Pancreas (tissue), 10 donors: Measurements from ENCODE around the gene SLC5A10. TPM values are rescaled to one million over a fixed set of nuclear protein-coding genes. Genes with fewer than 3 reads are reported as not detected.
A peak's percentile ranks its signal among the peaks of the same experiment; 100 is the strongest.

Experiments
- ATAC-seq, 4 donors: fragments of 200-7000 bp; cut with Tn5 transposase; one replicate each; pipeline versions ENCODE4 v1.8.0 to v1.9.1; 2020; ENCODE audit warnings: mild to moderate bottlenecking in 4 of 4, moderate library complexity in 4 of 4
- DNase-seq, 6 donors: peaks; one replicate each; pipeline ENCODE4 v3.0.0-alpha.2; 2020
- FAIRE-seq: peaks from 2 replicates; lab custom pipeline; 2012; peaks lifted over from hg19 to GRCh38; lab: Jason Lieb, UNC
- H3K27ac ChIP-seq, 4 donors: fragments of 200-600 bp; sonication (generic); 1 replicate in 3 of 4; 2 replicates in 1 of 4; pipeline versions ENCODE4 v1.5.0 to v1.8.0; 2020
- H3K27me3 ChIP-seq, 4 donors: fragments of 200-600 bp; one replicate each; pipeline ENCODE4 v1.8.0; 2021
- H3K36me3 ChIP-seq, 3 donors: fragments of 200-600 bp; sonication (generic) in 1 of 3; one replicate each; pipeline versions ENCODE4 v1.5.0 to v1.8.0; 2020 to 2021
- H3K4me1 ChIP-seq, 3 donors: fragments of 200-600 bp; one replicate each; pipeline ENCODE4 v1.8.0; 2021
- H3K4me3 ChIP-seq, 4 donors: fragments of 200-600 bp; sonication (generic) in 2 of 4; one replicate each; pipeline versions ENCODE4 v1.5.0 to v1.8.0; 2020 to 2021
- H3K9me3 ChIP-seq, 4 donors: fragments of 200-600 bp; one replicate each; pipeline ENCODE4 v1.8.0; 2021
- WGBS, 2 donors: extraction: QIAGEN DNeasy Blood & Tissue Kit; methylation state at CpG; one replicate each; pipeline ENCODE4 v1.1.7; 2013; 5-methylcytosine and 5-hydroxymethylcytosine counted together
- intact Hi-C, 3 donors: fragments of 100-400 bp; cut with DNase I; formaldehyde crosslinking; loops; one replicate each; pipeline versions ENCODE4 v1.11.1 to v1.14.2; 2022
- polyA plus RNA-seq, 2 donors: library from polyadenylated mRNA; stranded (reverse); fragments of 200-250 nt; gene quantifications; one replicate each; pipeline ENCODE4 v1.2.3, GENCODE V29; 2013
- total RNA-seq, 6 donors: library from RNA; stranded (reverse); fragmentation: NEBNext Ultra II Directional in 4 of 6; extraction: Animal tissue kit (Norgen Biotek cat#: 25700) in 4 of 6; gene quantifications; one replicate each; pipeline versions ENCODE4 v1.2.1 to v1.2.4, GENCODE V29; 2021 to 2023
- TF ChIP-seq, protein P1 (sequence below), 4 donors: fragments of 200-600 bp; sonication (generic) in 3 of 4; IDR thresholded peaks; one replicate each; pipeline versions ENCODE4 v1.5.0 to v1.8.0; 2021; ENCODE audit warnings: antibody characterized with exemption in 4 of 4
- donor health status: healthy with polysubstance abuse.
- donor health status: DM: no; HTN: no; CAD: no; lungs with moderate emphysema.
- donor health status: DM: no; HTN: no; CAD: no.
- donor health status: control.
- donor health status: control.
- donor health status: Bipolar disorder and iron deficiency.
- donor health status: DM: yes; HTN: yes; CAD: no.
- donor health status: DM: no; HTN: no; CAD: no.
- donor health status: DM: no; HTN: no; CAD: no.
- donor health status: DM: yes; HTN: yes; CAD: no.

The SLC5A10 gene
- total RNA-seq (not detected), polyA plus RNA-seq (under 1 TPM in 1 of 2 donors, not detected in 1; 0.02 TPM)

- Histone ChIP-seq H3K36me3 (no peaks in the 10 kb centered on the region), H3K27ac (peak within 1 kb of the TSS in 1 of 4 donors; percentile 74), H3K4me1 (peaks cover 2 to 5% (median 3%) of the 10 kb centered on the region in 3 donors), H3K27me3 (no peaks in the 10 kb centered on the region), H3K9me3 (no peaks in the 10 kb centered on the region), H3K4me3 (no peak within 1 kb of the TSS)
- WGBS, 2 donors: 78 to 87% methylated on average over 16 to 17 of the region's 17 CpGs
- intact Hi-C loops: no loop called here
- TF ChIP-seq, protein P1, sequence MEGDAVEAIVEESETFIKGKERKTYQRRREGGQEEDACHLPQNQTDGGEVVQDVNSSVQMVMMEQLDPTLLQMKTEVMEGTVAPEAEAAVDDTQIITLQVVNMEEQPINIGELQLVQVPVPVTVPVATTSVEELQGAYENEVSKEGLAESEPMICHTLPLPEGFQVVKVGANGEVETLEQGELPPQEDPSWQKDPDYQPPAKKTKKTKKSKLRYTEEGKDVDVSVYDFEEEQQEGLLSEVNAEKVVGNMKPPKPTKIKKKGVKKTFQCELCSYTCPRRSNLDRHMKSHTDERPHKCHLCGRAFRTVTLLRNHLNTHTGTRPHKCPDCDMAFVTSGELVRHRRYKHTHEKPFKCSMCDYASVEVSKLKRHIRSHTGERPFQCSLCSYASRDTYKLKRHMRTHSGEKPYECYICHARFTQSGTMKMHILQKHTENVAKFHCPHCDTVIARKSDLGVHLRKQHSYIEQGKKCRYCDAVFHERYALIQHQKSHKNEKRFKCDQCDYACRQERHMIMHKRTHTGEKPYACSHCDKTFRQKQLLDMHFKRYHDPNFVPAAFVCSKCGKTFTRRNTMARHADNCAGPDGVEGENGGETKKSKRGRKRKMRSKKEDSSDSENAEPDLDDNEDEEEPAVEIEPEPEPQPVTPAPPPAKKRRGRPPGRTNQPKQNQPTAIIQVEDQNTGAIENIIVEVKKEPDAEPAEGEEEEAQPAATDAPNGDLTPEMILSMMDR (IDR thresholded peaks at IDR 0.05): no peak
- no peak for DNase-seq
- FAIRE-seq: no peak
- ATAC-seq: no peak
These were observed at the start of gene SLC5A10 for GRCh38 chr17:18951941-18952842. SLC5A10 (plus strand) TSS chr17:18952165; CDS start chr17:18952206, 41 bp downstream.

- H3K4me1 ChIP-seq: no peaks in the 10 kb centered on the region
- ATAC-seq (no peak), DNase-seq (no peak), FAIRE-seq (no peak)
- H3K27me3 ChIP-seq: no peaks in the 10 kb centered on the region
- peaks cover 0 to 4% (median 0%) of the 10 kb centered on the region in 3 donors for H3K36me3 ChIP-seq
- H3K4me3 ChIP-seq: no peak overlapping the region
- TF ChIP-seq, protein P1 (IDR thresholded peaks at IDR 0.05): no peak
- intact Hi-C loops: no loop called here
- no peaks in the 10 kb centered on the region for H3K9me3 ChIP-seq
- H3K27ac ChIP-seq: no peak overlapping the region
- WGBS, 2 donors: 90 to 93% methylated on average over 5 of the region's 5 CpGs
These were observed 47.5 kb upstream of the SLC5A10 start for GRCh38 chr17:18904482-18904881.

- 84 to 91% methylated on average over 5 of the region's 5 CpGs for WGBS, 2 donors
- FAIRE-seq: no peak
- TF ChIP-seq, protein P1 (IDR thresholded peaks at IDR 0.05): no peak
- no peaks in the 10 kb centered on the region for H3K27me3 ChIP-seq
- no peak for DNase-seq
- H3K4me3 ChIP-seq: no peak overlapping the region
- peaks cover 0 to 4% (median 0%) of the 10 kb centered on the region in 3 donors for H3K36me3 ChIP-seq
- no peaks in the 10 kb centered on the region for H3K4me1 ChIP-seq
- intact Hi-C loops: no loop called here
- H3K27ac ChIP-seq: no peak overlapping the region
- H3K9me3 ChIP-seq: no peaks in the 10 kb centered on the region
- ATAC-seq: no peak
These were observed 46.7 kb upstream of the SLC5A10 start for GRCh38 chr17:18905226-18905625.

DNA sequence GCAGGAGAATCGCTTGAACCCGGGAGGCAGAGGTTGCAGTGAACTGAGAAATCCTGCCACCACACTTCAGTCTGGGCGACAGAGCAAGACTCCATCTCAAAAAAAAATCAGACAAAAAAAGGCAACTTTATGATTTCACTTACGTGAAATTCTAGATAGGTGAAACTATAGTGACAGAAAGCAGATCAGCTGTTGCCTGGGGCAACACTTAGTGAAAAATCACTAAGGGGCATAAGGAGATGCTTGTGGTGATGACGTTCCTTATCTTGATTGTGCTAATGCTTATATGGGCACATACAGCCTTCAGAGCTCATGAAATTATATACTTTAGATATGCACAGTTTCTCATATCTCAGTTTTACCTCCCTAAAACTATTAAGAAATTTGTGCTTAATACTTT, 41.6 kb upstream of the SLC5A10 start:
- Histone ChIP-seq H3K4me3 (no peak overlapping the region), H3K4me1 (no peaks in the 10 kb centered on the region), H3K27ac (no peak overlapping the region), H3K9me3 (no peaks in the 10 kb centered on the region), H3K27me3 (no peaks in the 10 kb centered on the region), H3K36me3 (peaks cover 0 to 12% (median 0%) of the 10 kb centered on the region in 3 donors)
- no peak for DNase-seq
- 91 to 92% methylated on average over 5 of the region's 5 CpGs for WGBS, 2 donors
- FAIRE-seq: no peak
- ATAC-seq: no peak
- TF ChIP-seq, protein P1 (IDR thresholded peaks at IDR 0.05): no peak
- intact Hi-C loops: no loop called here

DNA sequence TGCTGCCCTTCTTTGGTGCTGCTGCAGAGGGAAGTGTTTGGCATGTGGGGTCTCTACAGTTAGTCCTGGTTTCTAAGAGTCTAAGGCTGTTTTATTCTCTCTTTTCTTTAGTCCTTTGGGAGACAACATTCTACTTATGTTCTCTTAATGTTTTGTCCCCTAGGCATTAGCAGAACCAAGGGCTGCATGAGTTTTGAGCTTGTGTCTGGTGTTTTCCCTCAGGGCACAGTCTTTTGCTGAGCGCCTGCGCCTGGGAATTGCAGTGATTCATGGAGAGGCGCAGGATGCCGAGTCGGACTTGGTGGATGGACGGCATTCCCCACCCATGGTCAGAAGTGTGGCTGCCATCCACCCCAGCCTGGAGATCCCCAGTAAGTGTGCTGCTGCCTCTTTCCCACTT, 41.1 kb upstream of the SLC5A10 start:
- Histone ChIP-seq H3K36me3 (peaks cover 0 to 12% (median 0%) of the 10 kb centered on the region in 3 donors), H3K4me1 (no peaks in the 10 kb centered on the region), H3K9me3 (no peaks in the 10 kb centered on the region), H3K27me3 (no peaks in the 10 kb centered on the region), H3K4me3 (no peak overlapping the region), H3K27ac (no peak overlapping the region)
- FAIRE-seq: no peak
- no peak for ATAC-seq
- TF ChIP-seq, protein P1 (IDR thresholded peaks at IDR 0.05): no peak
- no peak for DNase-seq
- 96 to 97% methylated on average over 6 of the region's 6 CpGs for WGBS, 2 donors
- intact Hi-C loops: no loop called here
